Suprapubic skin (tissue), 4 donors: ENCODE data around the gene PAX5. TPM values are rescaled to one million over a fixed set of nuclear protein-coding genes. Genes with fewer than 3 reads are reported as not detected.
A peak's percentile ranks its signal among the peaks of the same experiment; 100 is the strongest.

Experiments used
- DNase-seq, 2 donors: peaks; one replicate each; pipeline ENCODE4 v3.0.0-alpha.2; 2019; ENCODE audit warnings: low spot score in 2 of 2
- H3K27ac ChIP-seq: fragments of 200-600 bp; sonication (generic); one replicate; pipeline ENCODE4 v1.5.1; 2019
- H3K27me3 ChIP-seq: fragments of 200-600 bp; sonication (generic); one replicate; pipeline ENCODE4 v1.5.1; 2019
- H3K36me3 ChIP-seq: fragments of 200-600 bp; sonication (generic); one replicate; pipeline ENCODE4 v1.5.1; 2019
- H3K4me1 ChIP-seq: fragments of 200-600 bp; sonication (generic); one replicate; pipeline ENCODE4 v1.5.1; 2019
- H3K4me3 ChIP-seq: fragments of 200-600 bp; sonication (generic); one replicate; pipeline ENCODE4 v1.5.1; 2019; ENCODE audit warnings: mild to moderate bottlenecking
- H3K9me3 ChIP-seq: fragments of 200-600 bp; sonication (generic); one replicate; pipeline ENCODE4 v1.5.1; 2019
- EP300 ChIP-seq: sonication (generic); formaldehyde crosslinking; IDR thresholded peaks from one replicate; pipeline ENCODE4 v1.6.1; 2017; ENCODE audit warnings: antibody characterized with exemption
- POLR2A ChIP-seq, 2 donors: fragments of 450-650 bp; IDR thresholded peaks; one replicate each; pipeline ENCODE4 v1.6.1; 2017; ENCODE audit warnings: antibody characterized with exemption in 2 of 2, mild to moderate bottlenecking in 2 of 2, moderate library complexity in 2 of 2
- POLR2AphosphoS5 ChIP-seq, 3 donors: sonication (generic); formaldehyde crosslinking; IDR thresholded peaks; one replicate each; pipeline ENCODE4 v1.6.1; 2017; ENCODE audit warnings: antibody characterized with exemption in 3 of 3
- WGBS: methylation state at CpG from one replicate; pipeline ENCODE4 v1.1.5; 2018; 5-methylcytosine and 5-hydroxymethylcytosine counted together
- total RNA-seq, 4 donors: library from RNA; depleted of rRNA; stranded (reverse); fragments of >200 nt; gene quantifications; one replicate each; pipeline ENCODE4 v1.1.0, GENCODE V29; 2016
- TF ChIP-seq, protein P1 (sequence below), 2 donors: fragments of 200-600 bp in 1 of 2; fragments of 450-650 bp in 1 of 2; sonication (generic) in 1 of 2; IDR thresholded peaks; one replicate each; pipeline ENCODE4 v1.5.1; 2016 to 2019; ENCODE audit warnings: antibody characterized with exemption in 2 of 2, mild to moderate bottlenecking in 1 of 2, moderate library complexity in 1 of 2

The PAX5 gene
- total RNA-seq, 4 donors from 2014 or later, result 0.04 TPM; not detected in 3

DNA sequence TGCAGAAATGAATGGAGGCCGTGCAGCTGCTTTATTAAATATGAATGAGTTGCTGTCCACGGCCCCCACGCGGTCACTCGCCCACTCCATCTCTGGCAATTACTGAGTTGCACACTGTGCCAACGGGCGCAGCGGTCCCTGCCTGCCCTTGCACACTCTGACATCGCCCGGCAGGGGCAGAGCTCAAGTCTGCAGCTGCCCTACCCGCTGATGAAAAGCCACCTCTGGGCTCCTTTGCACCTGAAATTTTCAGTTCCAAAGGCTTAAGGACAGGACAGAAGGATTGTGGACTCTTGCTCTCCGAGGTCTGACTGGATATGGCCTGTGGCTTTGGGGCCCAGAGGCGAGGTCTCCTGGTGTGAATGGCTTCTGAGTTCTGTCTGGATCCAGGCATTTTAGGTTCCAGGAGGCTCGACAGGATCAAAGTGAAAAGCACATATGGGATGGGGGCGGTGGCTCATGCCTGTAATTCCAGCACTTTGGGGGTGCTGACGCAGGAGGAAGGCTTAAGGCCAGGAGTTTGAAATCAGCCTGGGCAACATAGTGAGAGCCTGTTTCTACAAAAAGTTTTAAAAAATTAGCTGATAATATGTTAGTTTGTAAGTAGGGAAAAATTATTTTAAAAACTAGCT, 201.8 kb downstream of the PAX5 start:
- 77% methylated on average over 13 of the region's 16 CpGs for WGBS
- Histone ChIP-seq H3K36me3 (no peaks in the 10 kb centered on the region), H3K27ac (no peak overlapping the region)

DNA sequence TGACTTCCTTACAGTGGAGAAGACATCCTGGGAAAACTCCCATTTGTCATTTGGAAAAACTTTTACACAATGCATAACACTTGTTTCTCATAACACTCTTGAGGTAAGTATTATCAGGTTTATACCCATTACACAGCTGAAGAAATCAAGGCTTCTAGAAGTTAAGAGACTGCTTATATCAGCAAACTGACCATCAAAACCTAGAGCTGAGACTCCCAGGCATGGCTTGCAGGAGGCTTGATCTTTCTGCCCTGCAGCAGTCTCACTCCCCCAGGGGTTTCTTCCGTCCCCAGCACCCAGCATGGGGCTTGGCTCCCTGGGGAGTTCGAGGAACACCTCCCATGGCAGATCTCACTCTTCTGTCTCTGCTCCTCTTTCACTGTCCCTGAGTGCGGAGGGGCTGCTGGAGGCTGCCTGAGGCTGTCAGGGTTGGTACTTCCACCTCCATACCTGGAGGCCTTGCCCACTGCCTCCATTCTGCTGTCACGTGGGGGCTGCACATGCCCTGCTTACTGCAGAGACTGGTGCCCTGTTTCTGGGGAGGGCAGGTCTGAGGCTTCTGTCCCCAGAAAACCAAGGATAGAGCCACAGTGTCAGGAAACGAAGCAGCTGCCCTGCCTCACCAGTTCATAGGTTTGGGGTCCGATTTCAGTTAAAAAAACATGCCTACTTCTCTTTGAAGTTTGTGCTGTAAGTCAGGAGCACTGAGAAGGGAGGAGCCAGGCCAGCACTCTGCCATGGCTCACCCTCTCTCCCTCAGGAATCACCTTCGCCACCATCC, 202.5 kb downstream of the PAX5 start:
- 51% methylated on average over 7 of the region's 7 CpGs for WGBS
- no peaks in the 10 kb centered on the region for H3K27me3 ChIP-seq
- no peak overlapping the region for H3K4me3 ChIP-seq
- no peaks in the 10 kb centered on the region for H3K4me1 ChIP-seq
- peak in 1 of 2 donors; percentile 33 for DNase-seq
- no peaks in the 10 kb centered on the region for H3K36me3 ChIP-seq
- H3K27ac ChIP-seq, result no peak overlapping the region
- H3K9me3 ChIP-seq, result no peaks in the 10 kb centered on the region
- TF ChIP-seq POLR2A (IDR thresholded peaks at IDR 0.05) (no peak), POLR2AphosphoS5 (IDR thresholded peaks at IDR 0.05) (no peak), EP300 (no peak)
- TF ChIP-seq, protein P1, sequence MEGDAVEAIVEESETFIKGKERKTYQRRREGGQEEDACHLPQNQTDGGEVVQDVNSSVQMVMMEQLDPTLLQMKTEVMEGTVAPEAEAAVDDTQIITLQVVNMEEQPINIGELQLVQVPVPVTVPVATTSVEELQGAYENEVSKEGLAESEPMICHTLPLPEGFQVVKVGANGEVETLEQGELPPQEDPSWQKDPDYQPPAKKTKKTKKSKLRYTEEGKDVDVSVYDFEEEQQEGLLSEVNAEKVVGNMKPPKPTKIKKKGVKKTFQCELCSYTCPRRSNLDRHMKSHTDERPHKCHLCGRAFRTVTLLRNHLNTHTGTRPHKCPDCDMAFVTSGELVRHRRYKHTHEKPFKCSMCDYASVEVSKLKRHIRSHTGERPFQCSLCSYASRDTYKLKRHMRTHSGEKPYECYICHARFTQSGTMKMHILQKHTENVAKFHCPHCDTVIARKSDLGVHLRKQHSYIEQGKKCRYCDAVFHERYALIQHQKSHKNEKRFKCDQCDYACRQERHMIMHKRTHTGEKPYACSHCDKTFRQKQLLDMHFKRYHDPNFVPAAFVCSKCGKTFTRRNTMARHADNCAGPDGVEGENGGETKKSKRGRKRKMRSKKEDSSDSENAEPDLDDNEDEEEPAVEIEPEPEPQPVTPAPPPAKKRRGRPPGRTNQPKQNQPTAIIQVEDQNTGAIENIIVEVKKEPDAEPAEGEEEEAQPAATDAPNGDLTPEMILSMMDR (IDR thresholded peaks at IDR 0.05), result no peak

More for the DNA sequence above, 201.8 kb downstream of the PAX5 start:
- TF ChIP-seq, protein P1 (IDR thresholded peaks at IDR 0.05), result no peak
- TF ChIP-seq POLR2A (IDR thresholded peaks at IDR 0.05) (no peak), EP300 (no peak), POLR2AphosphoS5 (IDR thresholded peaks at IDR 0.05) (no peak)
- Histone ChIP-seq H3K4me3 (no peak overlapping the region), H3K4me1 (no peaks in the 10 kb centered on the region), H3K9me3 (no peaks in the 10 kb centered on the region), H3K27me3 (no peaks in the 10 kb centered on the region)
- DNase-seq, result no peak

DNA sequence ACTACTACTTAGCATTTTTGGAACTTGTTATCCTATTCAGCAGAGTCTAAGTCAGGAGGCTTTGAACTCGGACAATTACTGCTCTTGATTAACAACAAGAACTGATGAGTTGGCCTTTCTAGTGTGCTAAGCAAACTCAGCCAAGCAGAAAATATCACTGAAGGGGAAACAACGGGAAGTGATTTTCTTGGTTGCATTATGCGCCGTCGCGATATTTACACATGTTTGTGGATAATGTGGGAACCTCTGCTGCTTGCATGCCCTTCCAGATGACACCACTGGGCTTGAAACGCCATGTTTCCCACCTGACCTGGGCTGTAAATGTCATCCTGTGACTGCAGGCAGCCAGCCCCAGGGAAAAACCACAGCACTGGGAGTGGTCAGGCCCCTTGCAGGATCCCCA, 205.5 kb downstream of the PAX5 start:
- Histone ChIP-seq H3K27me3 (no peaks in the 10 kb centered on the region), H3K36me3 (no peaks in the 10 kb centered on the region), H3K4me1 (no peaks in the 10 kb centered on the region), H3K27ac (no peak overlapping the region), H3K4me3 (no peak overlapping the region), H3K9me3 (no peaks in the 10 kb centered on the region)
- TF ChIP-seq, protein P1 (IDR thresholded peaks at IDR 0.05), result no peak
- TF ChIP-seq POLR2AphosphoS5 (IDR thresholded peaks at IDR 0.05) (no peak), EP300 (no peak), POLR2A (IDR thresholded peaks at IDR 0.05) (no peak)
- DNase-seq, result no peak
- 90% methylated on average over 7 of the region's 7 CpGs for WGBS

DNA sequence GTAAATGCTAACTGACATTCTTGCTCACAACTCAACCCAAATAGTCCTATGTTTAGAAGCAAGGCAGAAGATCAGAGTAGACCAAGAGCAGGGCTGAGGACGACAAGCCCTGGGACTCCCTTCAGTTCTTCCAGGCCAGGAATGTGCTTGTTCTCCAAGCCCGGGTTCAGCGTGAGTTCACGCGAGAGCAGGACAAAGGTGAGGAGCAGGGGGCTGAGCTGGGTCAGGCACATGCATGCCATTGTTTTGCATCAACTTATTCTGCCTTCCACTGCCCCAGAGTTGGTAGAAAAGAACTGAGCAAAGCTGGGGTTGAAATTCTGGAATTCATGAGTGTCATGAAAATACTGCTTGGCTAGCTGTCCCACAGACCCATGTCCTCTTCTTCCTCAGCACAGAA, 206.5 kb downstream of the PAX5 start:
- DNase-seq, result no peak
- WGBS, result 77% methylated on average over 5 of the region's 5 CpGs
- no peak for TF ChIP-seq POLR2A (IDR thresholded peaks at IDR 0.05)
- no peak for TF ChIP-seq POLR2AphosphoS5 (IDR thresholded peaks at IDR 0.05)
- no peak for TF ChIP-seq EP300
- TF ChIP-seq, protein P1 (IDR thresholded peaks at IDR 0.05), result no peak
- no peaks in the 10 kb centered on the region for H3K27me3 ChIP-seq
- H3K27ac ChIP-seq, result no peak overlapping the region
- no peaks in the 10 kb centered on the region for H3K9me3 ChIP-seq
- H3K4me1 ChIP-seq, result no peaks in the 10 kb centered on the region
- no peak overlapping the region for H3K4me3 ChIP-seq
- no peaks in the 10 kb centered on the region for H3K36me3 ChIP-seq

DNA sequence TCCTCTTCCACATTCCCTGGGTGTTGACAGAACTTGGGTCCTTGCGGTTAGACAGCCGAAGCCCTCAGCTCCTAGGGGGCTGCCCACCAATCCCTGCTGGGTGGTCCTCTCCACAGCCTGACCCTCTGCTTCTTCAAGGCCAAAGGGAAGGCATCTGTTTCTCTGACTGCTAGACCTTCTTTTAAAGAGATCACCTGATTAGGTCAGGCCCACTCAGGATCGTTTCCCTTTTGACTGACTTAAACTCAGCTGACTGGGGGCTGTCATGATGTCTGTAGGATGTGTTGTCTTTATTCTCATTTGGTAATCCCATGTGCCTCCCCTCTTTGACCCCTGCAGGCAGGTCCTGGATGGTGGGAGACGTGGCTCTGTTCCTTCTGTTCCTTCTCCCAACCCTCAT, 207.5 kb downstream of the PAX5 start:
- no peak for TF ChIP-seq POLR2AphosphoS5 (IDR thresholded peaks at IDR 0.05)
- no peak for TF ChIP-seq POLR2A (IDR thresholded peaks at IDR 0.05)
- TF ChIP-seq, protein P1 (IDR thresholded peaks at IDR 0.05), result no peak
- no peak for TF ChIP-seq EP300
- no peak overlapping the region for H3K4me3 ChIP-seq
- no peak for DNase-seq
- H3K4me1 ChIP-seq, result no peaks in the 10 kb centered on the region
- H3K27ac ChIP-seq, result no peak overlapping the region
- H3K27me3 ChIP-seq, result no peaks in the 10 kb centered on the region
- H3K36me3 ChIP-seq, result no peaks in the 10 kb centered on the region
- 86% methylated on average over 4 of the region's 4 CpGs for WGBS
- H3K9me3 ChIP-seq, result no peaks in the 10 kb centered on the region
